ENCODE measurements around the gene CIAO2B.
A peak's percentile ranks its signal among the peaks of the same experiment; 100 is the strongest.
"Not testable (repeated sequence)": the region's sequence is repeated elsewhere in the genome, so short reads cannot be mapped to it uniquely, and the experiment has no call there.

CIAO2B gene

DNA sequence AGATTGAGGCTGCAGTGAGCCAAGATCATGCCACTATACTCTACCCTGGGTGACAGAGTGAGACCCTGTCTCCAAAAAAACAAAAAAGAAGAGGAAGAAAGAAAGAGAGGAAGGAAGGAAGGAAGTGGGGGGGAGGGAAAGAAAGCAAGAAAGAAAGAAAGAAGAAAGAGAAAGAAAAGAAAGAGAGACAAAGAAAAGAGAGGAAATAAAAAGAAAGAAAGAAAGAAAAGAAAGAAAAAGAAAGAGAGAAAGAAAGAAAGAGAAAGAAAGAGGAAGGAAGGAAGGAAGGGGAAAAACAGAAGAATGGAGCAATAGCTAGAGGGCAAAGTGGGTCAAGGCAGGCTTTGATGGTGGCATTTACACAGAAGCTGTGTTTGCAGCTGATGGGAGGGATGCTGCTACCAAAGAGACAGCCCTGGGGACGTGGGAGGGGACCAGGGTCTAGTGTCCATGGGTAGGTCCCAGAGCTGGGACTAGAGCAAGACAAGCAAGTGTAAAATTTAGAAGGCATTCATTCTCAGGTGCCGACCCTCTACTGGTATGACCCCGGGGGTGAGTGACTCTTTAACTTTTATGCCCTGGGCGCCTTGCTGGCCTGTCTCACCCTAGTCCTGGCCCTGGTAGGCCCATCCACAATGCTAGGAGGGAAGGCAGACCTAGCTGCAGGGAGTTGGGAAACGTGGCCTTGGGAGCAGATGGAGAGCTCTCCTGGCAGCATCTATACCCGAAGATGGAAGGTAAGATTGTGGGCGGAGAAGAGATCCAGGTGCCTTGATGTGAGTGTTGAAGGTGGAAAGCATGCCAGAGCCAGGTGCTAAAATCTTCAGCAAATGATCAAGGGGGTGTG lies 24.9 kb upstream of the CIAO2B start:
- no peak overlapping the region for H3K27ac ChIP-seq
- DNase-seq (ENCODE audit: low read depth, low spot score), result no peak

GRCh38 chr16:66956154-66956457 lies 21.9 kb upstream of the CIAO2B start:
- not testable (repeated sequence) for DNase-seq (ENCODE audit: low read depth, low spot score); H3K27ac ChIP-seq

- H3K27ac ChIP-seq; DNase-seq (ENCODE audit: low read depth, low spot score): not testable (repeated sequence)
Observed at GRCh38 chr16:66955363-66956153, 21.4 kb upstream of the CIAO2B start.

DNA sequence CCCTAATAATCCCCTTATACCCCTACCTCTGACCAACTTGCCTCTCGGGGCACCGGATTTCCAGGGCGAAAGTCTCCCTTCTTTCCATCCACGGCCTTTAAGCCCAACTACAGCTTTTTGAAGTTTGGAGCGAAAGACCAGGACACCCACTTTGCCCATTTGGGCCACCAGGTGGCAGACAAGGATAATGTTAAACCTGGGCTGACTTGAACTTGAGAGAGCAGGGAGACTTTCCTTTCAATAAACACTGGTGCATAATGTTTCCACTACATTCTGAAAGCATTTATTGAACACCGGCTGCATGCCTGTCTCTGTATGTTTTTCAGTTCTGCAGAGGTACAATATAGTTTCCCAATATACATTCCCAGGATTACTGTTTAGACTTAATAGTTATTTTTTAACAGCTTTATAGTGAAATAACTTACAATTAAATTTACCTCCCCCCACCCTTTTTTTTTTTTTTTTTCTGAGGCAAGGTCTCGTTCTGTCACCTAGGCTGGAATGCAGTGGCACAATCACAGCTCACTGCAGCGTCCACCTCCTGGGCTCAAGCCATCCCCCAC lies 20.0 kb upstream of the CIAO2B start:
- H3K27ac ChIP-seq, result peak overlapping the region; percentile 2
- no peak for DNase-seq (ENCODE audit: low read depth, low spot score)

DNA sequence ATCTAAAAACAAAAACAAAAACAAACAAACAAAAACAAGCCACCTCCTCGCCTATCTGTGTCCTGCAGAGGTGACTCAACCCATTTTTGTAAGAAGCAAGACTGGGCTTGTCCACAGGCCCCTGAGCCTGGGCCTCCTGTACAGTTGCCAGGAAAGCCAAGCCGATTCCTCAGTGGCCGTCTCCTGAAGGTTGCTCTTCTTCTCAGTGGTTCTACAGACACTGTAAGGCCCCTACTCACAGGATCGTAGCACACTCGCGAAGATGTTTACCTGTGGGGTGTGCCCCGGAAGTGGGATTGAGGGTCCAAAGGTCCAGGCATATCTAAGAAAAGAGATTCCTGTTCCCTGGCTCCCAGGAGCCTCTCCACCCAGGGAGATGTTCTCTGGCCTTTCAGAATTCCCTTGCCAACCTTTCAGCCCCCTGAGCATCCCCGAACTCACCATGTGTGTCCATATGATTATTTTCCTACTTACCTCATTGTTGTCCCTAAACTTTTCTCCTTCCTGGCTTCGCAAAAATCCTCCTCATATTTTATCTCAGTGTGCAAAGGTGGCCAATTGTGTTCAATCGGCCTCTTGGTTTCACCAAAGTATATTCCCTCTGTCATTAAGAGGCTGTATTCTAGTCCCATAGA lies 19.4 kb upstream of the CIAO2B start:
- no peak for DNase-seq (ENCODE audit: low read depth, low spot score)
- peak overlapping the region; percentile 2 for H3K27ac ChIP-seq

DNA sequence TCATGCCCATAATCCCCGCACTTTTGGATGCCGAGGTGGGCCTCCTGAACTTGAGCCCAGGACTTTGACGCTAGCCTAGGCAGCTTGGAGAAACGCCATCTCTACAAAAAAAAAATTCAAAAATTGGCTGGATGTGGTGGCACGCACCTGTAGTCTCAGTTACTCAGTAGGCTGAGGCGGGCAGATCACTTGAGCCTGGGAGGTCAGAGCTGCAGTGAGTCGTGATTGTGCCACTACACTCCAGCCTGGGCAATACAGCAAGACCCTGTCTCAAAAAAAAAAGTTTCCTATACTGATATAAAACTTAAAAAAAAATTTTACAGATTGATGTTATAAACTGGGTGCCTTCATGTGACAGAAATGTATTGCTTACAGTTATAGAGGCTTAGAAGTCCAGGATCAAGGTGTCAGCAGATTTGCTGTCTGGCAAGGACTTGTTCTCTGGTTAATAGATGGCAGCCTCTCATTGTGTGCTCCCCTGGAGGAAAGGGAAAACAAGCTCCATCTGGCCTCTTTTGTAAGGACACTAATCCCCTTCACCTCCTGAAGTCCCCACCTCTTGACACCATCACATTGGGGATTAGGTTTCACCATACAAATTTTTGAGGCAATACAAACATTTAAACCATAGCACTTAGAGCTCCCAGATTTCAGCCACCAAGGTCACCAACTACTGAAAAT lies 18.4 kb upstream of the CIAO2B start:
- H3K27ac ChIP-seq, result peak overlapping the region; percentile 2
- no peak for DNase-seq (ENCODE audit: low read depth, low spot score)

- no peak overlapping the region for H3K27ac ChIP-seq
- DNase-seq (ENCODE audit: low read depth, low spot score), result no peak
Observed at GRCh38 chr16:66950971-66951790, 17.0 kb upstream of the CIAO2B start.

- no peak overlapping the region for H3K27ac ChIP-seq
- no peak for DNase-seq (ENCODE audit: low read depth, low spot score)
Observed at GRCh38 chr16:66950437-66950836, 16.2 kb upstream of the CIAO2B start.

DNA sequence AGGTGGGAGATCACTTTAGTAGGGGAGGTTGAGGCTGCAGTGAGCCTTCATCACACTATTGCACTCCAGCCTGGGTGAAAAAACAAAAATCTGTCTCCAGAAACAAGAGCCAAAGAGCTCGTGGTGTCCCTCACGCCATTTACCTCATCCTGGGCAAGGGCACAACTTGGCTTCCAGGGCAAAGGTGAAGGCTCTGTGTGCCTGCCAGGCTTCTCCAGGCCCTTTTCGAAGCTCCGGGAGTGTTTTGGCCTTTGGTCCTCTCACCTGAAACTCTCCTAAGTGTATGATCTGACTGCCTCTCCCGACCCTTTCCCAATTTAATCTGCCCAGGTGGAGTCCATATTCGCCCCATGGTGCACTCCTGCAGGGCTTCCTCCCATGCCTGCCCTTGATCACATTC lies 15.3 kb upstream of the CIAO2B start:
- no peak for DNase-seq (ENCODE audit: low read depth, low spot score)
- H3K27ac ChIP-seq, result no peak overlapping the region

DNA sequence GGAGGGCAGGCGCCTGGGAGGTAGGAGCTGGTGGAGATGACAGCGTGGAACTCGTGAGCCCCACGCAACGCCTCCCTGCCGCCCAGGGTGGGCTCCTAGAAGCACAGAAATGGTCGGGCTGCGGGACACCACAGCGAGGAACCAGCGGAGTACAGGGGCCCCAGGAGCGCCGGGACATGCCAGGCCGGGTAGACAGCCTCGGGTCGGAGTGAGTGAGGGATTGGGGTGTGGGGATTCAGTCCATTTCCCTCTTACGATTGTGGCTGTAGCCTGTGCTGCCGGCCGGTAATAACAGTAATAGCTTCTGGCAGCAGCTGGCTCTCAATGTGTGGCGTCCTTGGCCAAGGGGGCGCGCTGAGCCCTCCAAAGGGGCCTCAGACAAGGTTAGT lies 14.6 kb upstream of the CIAO2B start:
- DNase-seq (ENCODE audit: low read depth, low spot score), result no peak
- H3K27ac ChIP-seq, result no peak overlapping the region

GRCh38 chr16:66948134-66948836 lies 14.1 kb upstream of the CIAO2B start:
- DNase-seq (ENCODE audit: low read depth, low spot score), result no peak
- peak overlapping the region; percentile 58 for H3K27ac ChIP-seq

GRCh38 chr16:66947302-66948065 lies 13.3 kb upstream of the CIAO2B start:
- peak; percentile 37 for DNase-seq (ENCODE audit: low read depth, low spot score)

DNA sequence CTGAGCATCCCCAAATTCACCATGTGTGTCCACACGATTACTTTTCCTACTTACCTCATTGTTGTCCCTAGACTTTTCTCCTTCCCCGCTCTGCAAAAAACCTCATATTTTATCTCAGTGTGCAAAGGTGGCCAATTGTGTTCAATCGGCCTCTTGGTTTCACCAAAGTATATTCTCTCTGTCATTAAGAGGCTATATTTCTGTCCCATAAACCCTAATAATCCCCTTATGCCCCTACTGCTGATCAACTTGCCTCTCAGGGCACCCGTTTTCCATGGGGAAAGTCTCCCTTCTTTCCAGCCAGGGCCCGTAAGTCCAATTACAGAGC lies 12.7 kb upstream of the CIAO2B start:
- no peak for DNase-seq (ENCODE audit: low read depth, low spot score)
- H3K27ac ChIP-seq, result peak overlapping the region; percentile 7

More at GRCh38 chr16:66947302-66948065, 13.3 kb upstream of the CIAO2B start:
- peak overlapping the region; percentile 58 for H3K27ac ChIP-seq

- DNase-seq (ENCODE audit: low read depth, low spot score), result no peak
- H3K27ac ChIP-seq, result peak overlapping the region; percentile 7
Observed at GRCh38 chr16:66946541-66946940, 12.3 kb upstream of the CIAO2B start.

DNA sequence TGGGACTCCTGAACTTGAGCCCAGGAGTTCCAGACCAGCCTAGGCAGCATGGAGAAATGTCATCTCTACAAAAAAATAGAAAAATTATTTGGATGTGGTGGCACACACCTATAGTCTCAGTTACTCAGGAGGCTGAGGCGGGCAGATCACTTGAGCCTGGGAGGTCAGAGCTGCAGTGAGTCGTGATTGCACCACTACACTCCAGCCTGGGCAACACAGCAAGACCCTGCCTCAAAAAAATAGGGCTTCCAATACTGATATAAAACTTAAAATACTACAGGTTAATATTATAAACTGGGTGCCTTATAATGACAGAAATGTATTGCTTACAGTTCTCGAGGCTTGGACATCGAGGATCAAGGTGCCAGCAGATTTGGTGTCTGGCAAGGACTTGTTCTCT lies 11.7 kb upstream of the CIAO2B start:
- no peak overlapping the region for H3K27ac ChIP-seq
- DNase-seq (ENCODE audit: low read depth, low spot score), result no peak

- H3K27ac ChIP-seq; DNase-seq (ENCODE audit: low read depth, low spot score): not testable (repeated sequence)
Observed at GRCh38 chr16:66944971-66945370, 10.8 kb upstream of the CIAO2B start.

GRCh38 chr16:66944054-66944441 lies 9.8 kb upstream of the CIAO2B start:
- DNase-seq (ENCODE audit: low read depth, low spot score), result no peak
- H3K27ac ChIP-seq, result no peak overlapping the region

GRCh38 chr16:66943426-66944053 lies 9.3 kb upstream of the CIAO2B start:
- DNase-seq (ENCODE audit: low read depth, low spot score), result no peak
- no peak overlapping the region for H3K27ac ChIP-seq
